Upper lobe of left lung (tissue), 4 donors: ENCODE measurements around the gene GAL3ST2.

ENCODE experiments used
- EP300 ChIP-seq, 4 donors: sonication (generic); formaldehyde crosslinking; IDR thresholded peaks; one replicate each; pipeline ENCODE4 v1.5.1; 2017; ENCODE audit warnings: antibody characterized with exemption in 4 of 4, control low read depth in 2 of 4
- POLR2AphosphoS5 ChIP-seq, 2 donors: sonication (generic); formaldehyde crosslinking; IDR thresholded peaks; one replicate each; pipeline ENCODE4 v1.5.1; 2017; ENCODE audit warnings: antibody characterized with exemption in 2 of 2
- TF ChIP-seq, protein P1 (sequence below), 6 experiments: fragments of 450-650 bp in 4 of 6; fragments of 200-600 bp in 2 of 6; sonication (generic) in 2 of 6; IDR thresholded peaks; one replicate each; pipeline ENCODE4 v1.5.1; 2016 to 2019; ENCODE audit warnings: antibody characterized with exemption in 6 of 6

DNA sequence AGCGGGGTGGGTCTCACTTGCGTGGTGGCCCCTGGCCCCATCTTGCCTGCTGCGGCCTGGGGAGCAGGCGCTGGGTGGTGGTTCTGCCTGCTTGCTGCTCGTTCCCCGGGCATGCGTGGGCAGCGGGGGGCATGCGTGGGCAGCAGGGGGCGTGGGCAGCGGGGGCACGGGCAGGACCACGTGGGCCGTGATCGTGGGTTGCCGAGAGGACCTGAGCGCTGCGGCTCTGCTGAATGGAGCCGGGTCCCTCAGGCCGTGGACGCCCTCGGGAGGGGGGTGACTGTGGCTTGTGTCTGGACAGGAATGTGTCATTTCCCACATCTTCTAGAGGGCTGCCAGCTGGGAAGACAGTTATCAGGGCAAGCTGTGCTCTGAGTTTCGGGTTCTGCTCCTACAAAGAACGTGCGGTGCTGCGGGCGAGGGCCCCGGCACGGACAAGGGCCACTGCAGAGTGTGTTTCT lies 8.3 kb upstream of the GAL3ST2 start:
- TF ChIP-seq, protein P1, sequence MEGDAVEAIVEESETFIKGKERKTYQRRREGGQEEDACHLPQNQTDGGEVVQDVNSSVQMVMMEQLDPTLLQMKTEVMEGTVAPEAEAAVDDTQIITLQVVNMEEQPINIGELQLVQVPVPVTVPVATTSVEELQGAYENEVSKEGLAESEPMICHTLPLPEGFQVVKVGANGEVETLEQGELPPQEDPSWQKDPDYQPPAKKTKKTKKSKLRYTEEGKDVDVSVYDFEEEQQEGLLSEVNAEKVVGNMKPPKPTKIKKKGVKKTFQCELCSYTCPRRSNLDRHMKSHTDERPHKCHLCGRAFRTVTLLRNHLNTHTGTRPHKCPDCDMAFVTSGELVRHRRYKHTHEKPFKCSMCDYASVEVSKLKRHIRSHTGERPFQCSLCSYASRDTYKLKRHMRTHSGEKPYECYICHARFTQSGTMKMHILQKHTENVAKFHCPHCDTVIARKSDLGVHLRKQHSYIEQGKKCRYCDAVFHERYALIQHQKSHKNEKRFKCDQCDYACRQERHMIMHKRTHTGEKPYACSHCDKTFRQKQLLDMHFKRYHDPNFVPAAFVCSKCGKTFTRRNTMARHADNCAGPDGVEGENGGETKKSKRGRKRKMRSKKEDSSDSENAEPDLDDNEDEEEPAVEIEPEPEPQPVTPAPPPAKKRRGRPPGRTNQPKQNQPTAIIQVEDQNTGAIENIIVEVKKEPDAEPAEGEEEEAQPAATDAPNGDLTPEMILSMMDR (IDR thresholded peaks at IDR 0.05), result no peak
- TF ChIP-seq EP300 (IDR thresholded peaks at IDR 0.05) (no peak), POLR2AphosphoS5 (IDR thresholded peaks at IDR 0.05) (no peak)
